GM18498 (cell line): ENCODE results near the gene NUCKS1.

ENCODE experiments used
- ATAC-seq: cut with Tn5 transposase; IDR thresholded peaks from one replicate; pipeline ENCODE4 v1.9.1; 2021; ENCODE audit warnings: mild to moderate bottlenecking, moderate library complexity; ENCODE audit not compliant: unreplicated experiment

Gene NUCKS1

DNA sequence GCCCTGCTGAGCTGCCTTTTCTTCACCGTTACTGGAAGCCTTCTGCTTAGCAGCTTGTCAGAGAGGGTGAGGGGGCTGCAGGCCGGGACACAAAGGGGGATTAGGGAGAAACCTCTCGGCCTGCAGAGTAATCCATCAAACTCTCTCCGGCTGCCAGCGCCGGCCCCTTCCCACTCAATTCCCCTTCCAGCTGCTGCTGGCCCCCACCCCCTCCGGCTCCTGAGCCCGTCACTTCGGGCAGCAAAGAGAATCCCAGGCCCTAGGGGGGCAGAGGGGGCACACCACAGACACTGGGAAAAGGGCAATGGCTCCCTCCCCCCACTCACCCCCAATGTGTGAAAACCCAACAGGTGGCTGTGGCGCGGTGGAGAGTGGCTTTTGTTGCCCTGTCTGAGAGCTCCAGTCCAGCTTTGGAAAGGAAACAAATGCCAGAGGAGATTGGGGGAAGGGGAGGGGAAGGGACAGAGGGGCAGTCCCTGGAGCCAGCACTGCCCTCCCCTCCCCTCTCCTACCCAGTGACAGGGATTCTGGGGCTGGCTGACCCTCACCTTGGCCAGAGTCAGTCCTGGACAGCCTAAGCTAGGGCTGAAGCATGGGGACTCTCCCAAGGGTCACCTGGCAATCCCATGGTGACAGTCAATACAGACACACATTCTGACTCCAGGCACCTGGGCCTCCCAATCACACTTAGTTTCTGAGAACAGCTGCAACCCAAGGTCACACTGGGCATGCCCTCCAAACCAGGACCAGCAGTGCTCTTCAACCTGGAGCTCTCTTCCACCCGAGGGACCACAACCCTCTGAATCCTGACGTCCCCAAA lies 79.2 kb downstream of the NUCKS1 start:
- no peak for ATAC-seq

DNA sequence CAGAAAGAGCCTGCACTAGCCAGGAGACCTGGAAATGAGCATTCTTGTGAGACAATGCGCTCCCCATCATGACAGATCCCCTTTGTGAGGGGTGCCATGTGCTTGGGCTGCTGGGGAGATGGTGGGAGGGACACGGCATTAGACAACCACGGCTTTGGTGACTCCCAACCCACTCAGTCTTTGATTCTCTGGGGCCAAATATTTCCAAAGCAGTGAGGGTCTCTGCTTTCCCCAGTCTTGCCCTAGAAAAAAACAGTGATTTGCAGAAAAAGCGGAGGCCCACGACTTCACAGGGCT lies 79.9 kb downstream of the NUCKS1 start:
- ATAC-seq, result no peak

- no peak for ATAC-seq
Observed at GRCh38 chr1:205669341-205670149, 80.4 kb downstream of the NUCKS1 start.

GRCh38 chr1:205668951-205669340 lies 81.0 kb downstream of the NUCKS1 start:
- no peak for ATAC-seq

DNA sequence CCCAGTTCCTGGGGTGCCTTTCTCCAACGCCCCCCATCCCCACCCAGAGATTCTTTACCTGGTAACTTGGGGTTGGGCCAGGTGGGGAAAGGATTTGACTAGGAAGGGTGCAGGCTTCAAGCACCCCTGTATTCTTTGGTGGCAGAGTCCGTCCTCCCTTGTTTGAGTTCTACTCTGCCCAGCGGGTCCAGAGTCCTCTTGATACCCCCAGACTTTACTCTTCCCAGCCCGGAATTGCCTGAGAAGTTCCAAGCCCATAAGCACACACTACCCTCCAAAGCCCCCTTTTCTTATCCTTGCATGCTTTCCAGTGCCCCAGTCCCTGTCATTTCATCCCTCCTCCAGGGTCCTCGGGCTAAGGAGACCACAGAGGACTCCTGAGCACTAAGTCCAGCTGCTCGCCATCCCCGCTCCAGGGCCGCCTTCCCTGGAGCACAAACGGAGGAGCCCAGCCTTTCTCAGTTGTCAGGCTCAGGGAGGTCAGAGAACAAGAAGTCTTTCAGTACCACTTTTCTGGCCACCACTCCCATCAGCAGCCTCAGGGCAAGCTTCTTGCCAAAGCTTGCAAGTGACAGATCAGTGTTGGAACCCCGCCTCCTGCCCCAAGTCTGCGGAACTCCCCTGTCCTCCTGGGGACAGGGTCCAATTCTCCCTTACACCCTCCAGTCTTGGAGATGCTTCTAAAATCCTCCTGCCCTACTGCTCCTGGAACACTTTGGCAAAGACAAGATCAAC lies 81.9 kb downstream of the NUCKS1 start:
- no peak for ATAC-seq

DNA sequence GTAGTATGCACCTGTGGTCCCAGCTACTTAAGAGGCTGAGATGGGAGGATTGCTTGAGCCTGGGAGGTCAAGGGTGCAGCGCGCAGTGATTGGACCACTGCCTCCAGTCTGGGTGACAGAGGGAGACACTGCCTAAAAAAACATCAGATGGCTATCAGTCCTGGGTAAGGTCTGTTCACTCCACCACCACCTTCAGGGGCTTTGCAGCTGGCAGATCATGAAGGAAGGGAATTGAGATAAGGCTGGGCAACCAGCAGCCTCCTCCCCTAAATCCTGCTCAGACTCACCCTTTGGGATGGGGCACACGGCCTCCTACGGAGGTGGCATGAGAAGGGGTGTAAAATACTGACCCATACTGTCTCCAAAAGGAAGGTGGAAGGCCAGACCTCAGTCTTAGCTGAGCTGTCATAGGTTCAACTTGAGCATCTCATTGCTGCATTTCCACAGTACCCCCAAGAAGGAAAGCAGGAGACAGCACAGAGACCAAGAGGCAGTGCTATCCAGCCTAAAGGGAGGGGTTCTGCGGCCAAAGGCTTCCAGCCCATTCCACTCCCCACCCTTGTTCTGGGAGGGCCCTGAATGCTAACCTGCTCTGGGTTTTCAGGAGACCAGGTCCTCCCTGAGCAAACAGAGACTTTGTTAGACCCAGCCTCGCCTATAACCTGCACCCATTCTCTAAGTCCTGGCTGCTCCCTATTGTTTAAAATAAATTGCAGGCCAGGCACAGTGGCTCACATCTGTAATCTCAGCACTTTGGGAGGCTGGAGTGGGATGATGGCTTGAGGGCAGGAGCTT lies 83.4 kb downstream of the NUCKS1 start:
- no peak for ATAC-seq

DNA sequence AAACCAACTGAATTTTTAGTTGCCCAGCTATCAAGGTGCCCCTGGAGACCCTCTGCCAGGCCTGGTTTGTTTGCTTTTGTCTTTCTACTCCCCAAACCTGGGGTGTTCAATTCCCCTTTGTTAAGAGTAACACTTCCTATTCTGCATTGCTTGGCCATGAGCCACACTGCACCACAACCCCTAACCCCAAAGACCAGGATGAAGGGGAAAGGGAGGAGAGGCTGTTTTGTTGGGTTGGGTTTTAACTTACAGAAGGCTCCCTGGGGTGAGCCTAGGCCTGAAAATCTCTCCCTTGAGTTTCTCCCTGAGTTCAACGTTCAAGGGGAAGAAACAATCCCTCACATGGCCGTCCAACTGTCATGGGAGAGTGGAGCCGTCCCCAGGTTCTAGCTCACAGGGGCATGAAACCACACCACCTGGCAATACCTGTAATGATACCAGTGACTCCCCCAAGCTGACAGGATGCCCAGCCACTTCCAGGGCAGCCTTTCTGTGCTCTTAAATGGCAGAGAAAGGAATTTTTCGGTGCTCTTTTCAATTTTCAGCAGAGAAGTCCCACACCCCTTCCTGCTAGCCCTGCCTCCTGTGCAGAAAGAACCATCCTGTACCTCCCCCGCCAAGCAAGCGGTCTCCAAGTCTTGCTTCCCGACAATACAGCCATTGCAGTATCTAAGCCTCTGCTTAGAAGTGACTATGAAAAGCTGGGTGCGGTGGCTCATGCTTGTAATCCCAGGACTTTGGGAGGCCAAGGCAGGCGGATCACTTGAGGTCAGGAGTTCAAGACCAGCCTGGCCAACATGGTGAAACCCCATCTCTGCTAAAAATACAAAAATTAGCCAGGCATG lies 84.6 kb downstream of the NUCKS1 start:
- ATAC-seq, result no peak

- no peak for ATAC-seq
Observed at GRCh38 chr1:205664399-205665017, 85.5 kb downstream of the NUCKS1 start.

DNA sequence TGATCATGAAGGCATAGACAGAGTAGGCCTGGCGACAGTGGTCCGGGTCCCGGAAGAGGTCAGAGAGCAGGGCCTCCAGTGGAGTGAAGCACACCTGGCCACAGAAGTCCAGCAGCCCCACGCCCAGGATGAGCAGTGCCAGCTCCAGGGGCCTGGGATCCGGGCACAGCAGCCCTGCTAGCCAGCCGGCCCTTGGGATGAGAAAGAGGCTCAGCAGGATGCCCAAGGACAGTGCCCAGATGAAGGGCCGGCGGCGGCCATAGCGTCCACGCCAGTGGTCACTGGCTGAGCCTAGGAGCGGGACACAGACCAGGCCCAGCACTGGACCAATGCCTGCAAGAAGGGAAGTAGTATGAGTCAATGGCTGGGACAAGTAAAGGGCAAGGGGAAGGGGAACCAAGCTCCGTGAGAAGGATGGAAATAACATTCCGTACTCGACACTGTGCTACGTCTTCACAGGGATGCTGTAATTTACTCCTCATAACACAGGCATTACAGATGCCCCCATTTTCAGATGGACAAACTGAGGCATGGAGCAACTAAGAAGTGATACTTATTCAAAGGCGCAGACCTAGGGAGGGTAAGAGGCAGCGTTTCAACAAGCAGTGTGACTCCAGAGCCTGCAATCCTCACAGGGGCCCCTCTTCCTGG lies 86.6 kb downstream of the NUCKS1 start:
- ATAC-seq, result no peak
